Medulla oblongata (tissue), 1 donor: ENCODE measurements around the gene DYNLT5.
"Not testable (repeated sequence)": the region's sequence is repeated elsewhere in the genome, so short reads cannot be mapped to it uniquely, and the experiment has no call there.

Experiments used
- DNase-seq: peaks from one replicate; pipeline ENCODE4 v3.0.0-alpha.2; 2015; ENCODE audit errors: extremely low spot score

DYNLT5 gene

DNA sequence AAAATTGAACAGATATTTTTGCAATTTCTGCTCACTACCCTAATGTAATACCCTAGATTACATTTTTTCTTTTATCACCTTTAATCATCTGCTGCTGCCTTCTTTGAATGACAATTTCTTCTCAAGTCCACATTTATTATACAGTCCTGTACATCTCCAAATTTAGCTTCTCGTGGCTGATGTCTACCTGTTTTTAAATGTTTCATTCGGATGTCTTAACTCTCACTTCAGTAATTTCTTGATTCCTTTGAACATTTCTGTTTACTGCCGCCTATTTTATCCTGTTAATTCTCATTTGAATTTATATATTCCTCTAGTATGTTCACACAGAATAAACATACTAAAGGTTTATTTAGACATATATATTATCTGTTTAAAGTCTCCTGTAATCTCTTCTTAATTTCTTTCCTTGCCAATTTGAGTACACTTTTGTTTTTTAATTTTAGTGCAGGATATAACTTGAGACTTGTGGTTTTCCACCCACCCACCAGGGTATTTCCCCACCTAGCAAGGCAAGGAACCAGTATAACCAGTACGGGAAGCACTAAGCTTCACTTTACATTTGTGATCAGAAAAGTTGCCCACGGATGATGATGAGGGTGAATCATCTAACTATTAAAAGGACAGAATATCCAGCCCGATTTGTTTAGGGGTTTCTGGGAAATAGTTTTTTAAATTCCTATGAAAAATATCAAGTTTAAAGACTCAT, 36.1 kb downstream of the DYNLT5 start:
- DNase-seq: no peak

DNA sequence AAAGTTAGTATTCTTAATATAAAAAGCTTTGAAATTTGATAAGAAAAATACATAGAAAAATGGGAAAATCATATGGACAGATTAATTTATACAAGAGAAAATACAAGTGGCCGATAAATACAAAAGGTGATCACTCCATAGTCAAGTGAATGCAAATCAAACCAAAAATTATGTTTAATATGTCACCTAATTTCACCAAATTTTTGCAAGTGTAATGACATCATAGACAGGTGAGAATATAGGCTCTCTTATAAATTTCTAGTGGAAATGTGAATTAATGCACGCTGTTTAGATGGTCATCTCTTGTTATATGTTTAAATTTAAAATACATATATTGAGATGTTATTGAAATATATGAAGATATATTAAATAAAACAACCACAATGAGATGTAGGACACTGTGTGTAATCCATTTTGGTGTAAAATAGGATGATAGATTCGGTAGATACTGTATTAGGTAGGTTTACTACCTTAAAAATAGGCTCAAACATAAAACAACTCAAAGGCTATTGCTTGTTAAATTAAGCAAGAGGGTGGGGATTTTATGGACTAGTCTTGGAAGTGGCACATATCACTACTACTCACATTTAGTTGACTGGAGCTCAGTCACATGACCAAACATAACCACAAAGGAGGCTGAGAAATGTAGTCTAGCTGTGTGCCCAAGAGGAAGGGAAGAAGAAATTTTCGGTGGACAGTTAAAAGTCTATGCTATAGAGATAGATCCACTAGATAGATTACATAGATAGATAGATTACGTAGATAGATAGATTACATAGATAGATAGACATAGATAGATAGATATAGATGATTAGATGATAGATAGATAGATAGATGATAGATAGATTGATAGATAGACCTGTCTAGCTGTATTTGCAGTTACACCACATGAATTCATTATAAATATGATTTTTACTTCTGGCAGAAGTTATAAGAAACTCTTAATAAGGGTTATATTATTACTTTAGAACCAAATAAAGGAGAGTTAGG, 39.7 kb downstream of the DYNLT5 start:
- no peak for DNase-seq

DNA sequence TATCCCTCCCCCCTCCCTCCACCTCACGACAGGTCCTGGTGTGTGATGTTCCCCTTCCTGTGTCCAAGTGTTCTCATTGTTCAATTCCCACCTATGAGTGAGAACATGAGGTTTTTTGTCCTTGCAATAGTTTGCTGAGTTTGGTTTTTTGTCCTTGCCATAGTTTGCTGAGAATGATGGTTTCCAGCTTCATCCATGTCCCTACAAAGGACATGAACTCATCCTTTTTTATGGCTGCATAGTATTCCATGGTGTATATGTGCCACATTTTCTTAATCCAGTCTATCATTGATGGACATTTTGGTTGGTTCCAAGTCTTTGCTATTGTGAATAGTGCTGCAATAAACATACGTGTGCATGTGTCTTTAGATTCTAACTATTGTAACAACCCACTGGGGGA, 43.6 kb downstream of the DYNLT5 start:
- not testable (repeated sequence) for DNase-seq

DNA sequence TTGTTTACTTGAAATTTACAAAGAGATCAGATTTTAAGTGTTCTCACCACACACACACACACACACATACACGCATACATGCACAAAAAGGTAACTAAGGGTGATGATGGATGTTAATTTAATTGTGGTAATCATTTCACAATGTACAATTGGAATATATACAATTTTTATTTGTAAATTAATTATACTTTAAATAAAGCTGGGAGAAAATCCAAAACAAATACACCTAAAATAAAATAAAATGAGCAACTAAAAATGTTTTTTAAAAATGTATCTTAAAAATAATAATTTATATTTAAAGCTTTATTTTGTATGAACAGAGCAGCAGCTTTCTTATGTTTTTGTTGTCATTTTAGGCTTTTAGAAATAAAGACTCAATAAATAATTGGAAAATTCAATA, 57.0 kb downstream of the DYNLT5 start:
- no peak for DNase-seq

DNA sequence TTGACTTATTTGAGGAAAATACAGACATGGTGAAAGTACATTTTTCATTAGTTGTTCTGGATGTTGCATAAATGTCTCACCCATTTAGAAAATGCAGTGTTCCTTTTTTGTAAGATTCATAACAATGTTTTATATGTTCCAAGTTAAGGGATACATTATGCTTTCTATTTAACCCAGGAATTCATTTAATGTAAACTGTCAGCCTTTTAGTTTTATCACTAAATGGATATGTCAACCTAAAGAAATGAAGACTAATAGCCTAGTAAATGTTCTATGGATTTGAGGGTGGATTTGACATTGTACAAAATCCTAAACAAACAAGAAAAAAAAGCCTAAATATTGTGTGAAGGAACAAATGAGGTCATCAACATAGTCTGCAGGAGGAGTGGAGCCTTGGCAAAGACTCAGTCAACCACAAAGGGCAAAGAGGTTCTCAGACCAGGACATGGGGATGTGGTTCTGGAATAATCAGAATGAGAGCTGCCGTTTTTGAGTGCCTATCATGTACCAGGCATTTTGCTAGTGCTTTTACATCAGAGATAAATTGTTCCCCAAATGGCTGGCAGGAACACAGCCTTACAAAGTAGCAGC, 57.6 kb downstream of the DYNLT5 start:
- DNase-seq: no peak

DNA sequence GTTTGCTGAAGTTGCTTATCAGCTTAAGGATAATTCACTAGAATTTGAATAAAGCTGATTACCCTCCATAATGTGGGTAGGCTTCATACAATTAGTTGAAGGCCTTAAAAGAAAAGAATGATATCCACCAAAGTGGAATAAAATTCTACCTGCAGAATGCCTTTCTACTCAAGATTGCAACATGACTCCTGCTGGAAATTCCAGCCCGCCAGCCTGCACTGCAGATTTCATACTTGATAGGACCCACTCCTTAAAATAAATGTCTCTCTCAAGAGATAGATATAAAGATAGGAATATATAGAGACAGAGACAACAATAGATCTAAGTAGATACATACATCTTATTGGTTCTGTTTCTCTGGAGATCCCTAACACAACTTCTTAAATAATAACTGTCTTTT, 72.5 kb downstream of the DYNLT5 start:
- DNase-seq: no peak
